Lower lobe of right lung (tissue), 2 donors: ENCODE results near the gene DCDC2. TPM values are rescaled to one million over a fixed set of nuclear protein-coding genes. Genes with fewer than 3 reads are reported as not detected.
A peak's percentile ranks its signal among the peaks of the same experiment; 100 is the strongest.

Source experiments
- ATAC-seq, 2 donors: fragments of 200-7000 bp; cut with Tn5 transposase; one replicate each; pipeline ENCODE4 v1.9.1; 2020 to 2022; ENCODE audit warnings: mild to moderate bottlenecking in 2 of 2, moderate library complexity in 2 of 2
- DNase-seq: peaks from one replicate; pipeline ENCODE4 v3.0.0-alpha.2; 2020
- H3K27ac ChIP-seq: fragments of 200-600 bp; one replicate; pipeline ENCODE4 v1.8.0; 2022
- H3K27me3 ChIP-seq: fragments of 200-600 bp; one replicate; pipeline ENCODE4 v1.8.0; 2022; ENCODE audit warnings: low read depth
- H3K36me3 ChIP-seq: fragments of 200-600 bp; one replicate; pipeline ENCODE4 v1.8.0; 2022; ENCODE audit warnings: mild to moderate bottlenecking
- H3K4me1 ChIP-seq: fragments of 200-600 bp; one replicate; pipeline ENCODE4 v1.8.0; 2022
- H3K4me3 ChIP-seq: fragments of 200-600 bp; one replicate; pipeline ENCODE4 v1.8.0; 2022; ENCODE audit warnings: mild to moderate bottlenecking
- H3K9me3 ChIP-seq: fragments of 200-600 bp; one replicate; pipeline ENCODE4 v1.8.0; 2022
- CTCF ChIP-seq: fragments of 200-600 bp; IDR thresholded peaks from one replicate; pipeline ENCODE4 v1.8.0; 2022; ENCODE audit warnings: antibody characterized with exemption, mild to moderate bottlenecking
- intact Hi-C: fragments of 100-400 bp; cut with DNase I; formaldehyde crosslinking; loops from one replicate; pipeline ENCODE4 v1.11.0; 2022
- total RNA-seq: library from RNA; stranded (reverse); fragmentation: NEBNext Ultra II Directional; extraction: Animal tissue kit (Norgen Biotek cat#: 25700); gene quantifications from one replicate; pipeline ENCODE4 v1.2.1, GENCODE V29; 2021
- donor health status: DM: no; HTN: yes; CAD: no; lungs with severe emphysema.

DCDC2 gene
- total RNA-seq, 1 donor from 2014 or later: 5.6 TPM

GRCh38 chr6:24229696-24230405, 128.0 kb downstream of the DCDC2 start:
- TF ChIP-seq CTCF: no peak
- Histone ChIP-seq H3K4me1 (peaks cover 15% of the 10 kb centered on the region), H3K9me3 (no peaks in the 10 kb centered on the region), H3K27ac (no peak overlapping the region), H3K36me3 (no peaks in the 10 kb centered on the region), H3K27me3 (no peaks in the 10 kb centered on the region), H3K4me3 (no peak overlapping the region)
- intact Hi-C loops: no loop called here
- peak; percentile 66 to 71 for ATAC-seq
- peak; percentile 59 for DNase-seq

- peaks cover 15% of the 10 kb centered on the region for H3K4me1 ChIP-seq
- ATAC-seq (peak; percentile 86 to 88), DNase-seq (no peak)
- no peak for TF ChIP-seq CTCF
- no peak overlapping the region for H3K4me3 ChIP-seq
- no peaks in the 10 kb centered on the region for H3K9me3 ChIP-seq
- H3K27me3 ChIP-seq: no peaks in the 10 kb centered on the region
- H3K27ac ChIP-seq: no peak overlapping the region
- no peaks in the 10 kb centered on the region for H3K36me3 ChIP-seq
- intact Hi-C loops: no loop called here
These were observed 129.1 kb downstream of the DCDC2 start for GRCh38 chr6:24228681-24229255.

- Histone ChIP-seq H3K4me1 (peaks cover 15% of the 10 kb centered on the region), H3K4me3 (no peak overlapping the region), H3K27me3 (no peaks in the 10 kb centered on the region), H3K36me3 (no peaks in the 10 kb centered on the region), H3K27ac (no peak overlapping the region), H3K9me3 (no peaks in the 10 kb centered on the region)
- intact Hi-C loops: no loop called here
- no peak for DNase-seq
- no peak for TF ChIP-seq CTCF
- no peak for ATAC-seq
These were observed 129.7 kb downstream of the DCDC2 start for GRCh38 chr6:24228123-24228522.

- intact Hi-C loops: no loop called here
- no peaks in the 10 kb centered on the region for H3K27me3 ChIP-seq
- H3K36me3 ChIP-seq: no peaks in the 10 kb centered on the region
- no peak for TF ChIP-seq CTCF
- H3K4me3 ChIP-seq: no peak overlapping the region
- DNase-seq (no peak), ATAC-seq (peak; percentile 18 to 31)
- H3K9me3 ChIP-seq: no peaks in the 10 kb centered on the region
- H3K27ac ChIP-seq: no peak overlapping the region
- peaks cover 15% of the 10 kb centered on the region for H3K4me1 ChIP-seq
These were observed 130.3 kb downstream of the DCDC2 start for GRCh38 chr6:24227556-24227955.

- Histone ChIP-seq H3K27me3 (no peaks in the 10 kb centered on the region), H3K4me3 (no peak overlapping the region), H3K9me3 (no peaks in the 10 kb centered on the region), H3K27ac (no peak overlapping the region), H3K4me1 (peaks cover 15% of the 10 kb centered on the region), H3K36me3 (no peaks in the 10 kb centered on the region)
- no peak for ATAC-seq
- DNase-seq: no peak
- TF ChIP-seq CTCF: no peak
- intact Hi-C loops: no loop called here
These were observed 131.3 kb downstream of the DCDC2 start for GRCh38 chr6:24226541-24226940.
